Muscle of back (tissue), 11 donors: ENCODE measurements around the gene ZNF488. TPM values are rescaled to one million over a fixed set of nuclear protein-coding genes. Genes with fewer than 3 reads are reported as not detected.

Source experiments
- DNase-seq, 3 donors: peaks; one replicate each; pipeline versions ENCODE4 v3.0.0 to v3.0.0-alpha.2; 2013
- polyA plus RNA-seq, 10 donors: library from polyadenylated mRNA; unstranded; fragments of 120-200 nt; gene quantifications; one replicate each; pipeline ENCODE4 v1.2.1, GENCODE V29; 2013; ENCODE audit not compliant: insufficient read length in 10 of 10

ZNF488 gene
- polyA plus RNA-seq, 10 donors, result 3.1 to 4.5 (median 3.7) TPM

GRCh38 chr10:47332371-47332770 lies 51.7 kb downstream of the ZNF488 start:
- DNase-seq, result no peak

- no peak for DNase-seq
Measured at GRCh38 chr10:47331954-47332353, 52.1 kb downstream of the ZNF488 start.

DNA sequence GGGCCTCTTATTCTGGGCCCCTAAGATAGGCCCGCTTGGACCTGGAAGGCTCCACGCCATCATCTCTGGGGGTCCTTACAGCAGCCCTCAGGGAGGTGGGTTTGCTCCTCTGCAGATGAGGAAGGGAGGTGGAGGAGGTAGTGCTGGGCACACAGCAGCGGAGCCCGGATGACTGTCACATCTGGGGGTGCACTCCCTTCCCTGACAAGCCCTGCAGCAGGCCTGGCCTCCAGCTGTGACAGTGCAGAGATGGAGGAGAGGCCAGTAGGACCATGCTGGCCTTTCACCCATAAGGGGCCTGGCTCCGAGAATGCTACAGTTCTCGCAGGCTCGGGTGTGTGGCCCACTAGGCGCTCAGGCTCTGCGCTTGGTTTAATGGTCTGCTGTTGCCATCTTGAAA lies 52.6 kb downstream of the ZNF488 start:
- DNase-seq, result no peak

- no peak for DNase-seq
Measured at GRCh38 chr10:47330804-47331203, 53.3 kb downstream of the ZNF488 start.

- no peak for DNase-seq
Measured at GRCh38 chr10:47330366-47330765, 53.7 kb downstream of the ZNF488 start.

- no peak for DNase-seq
Measured at GRCh38 chr10:47329855-47330254, 54.2 kb downstream of the ZNF488 start.

DNA sequence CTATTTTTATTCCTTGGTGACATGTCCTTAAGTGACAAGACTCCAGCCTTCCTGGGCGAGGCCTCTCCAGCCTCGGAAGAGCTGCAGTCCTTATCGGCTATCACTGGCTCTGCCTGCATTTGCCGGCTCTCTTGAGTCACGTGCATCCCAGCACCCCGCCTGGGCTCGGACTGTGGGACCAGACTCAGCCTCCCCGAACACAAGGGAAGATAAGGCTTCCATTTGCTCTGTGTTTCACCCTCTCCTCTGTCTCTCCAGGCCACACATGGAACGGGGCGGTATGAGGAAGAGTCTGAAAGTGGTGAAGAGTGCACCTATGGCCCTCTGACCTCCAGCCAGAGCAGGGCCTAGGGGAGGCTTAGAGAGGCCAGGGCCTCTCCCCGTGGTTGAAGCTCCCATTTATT lies 57.2 kb downstream of the ZNF488 start:
- DNase-seq, result no peak

DNA sequence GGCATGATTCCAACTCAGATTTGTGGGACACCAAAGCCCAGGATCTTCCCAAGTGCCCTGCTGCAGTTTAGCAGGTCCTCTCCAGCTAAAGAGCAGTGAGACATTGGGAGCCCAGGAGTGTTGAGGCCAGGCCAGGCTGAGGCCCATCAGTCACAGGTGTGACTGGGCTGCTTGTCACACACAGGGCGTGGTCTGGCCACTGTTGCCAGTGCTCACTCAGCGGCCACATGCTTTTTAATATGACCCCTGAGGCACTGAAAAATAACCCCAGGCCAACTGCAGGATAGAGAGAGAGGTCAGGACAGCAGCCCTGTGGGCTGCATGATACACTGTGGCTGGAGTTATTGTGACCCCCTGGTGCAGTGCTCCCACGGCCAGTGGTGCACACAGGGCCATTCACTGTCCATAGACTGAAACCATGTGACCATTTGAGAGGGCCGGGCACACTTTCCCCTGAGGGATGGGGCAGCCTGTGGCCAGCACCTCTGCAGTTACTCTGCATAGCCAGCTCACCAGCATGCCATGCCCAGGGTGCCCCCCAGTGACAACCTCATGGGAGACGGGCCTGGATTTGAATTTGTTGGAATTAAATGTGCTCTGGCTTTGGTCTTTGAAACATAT lies 57.7 kb downstream of the ZNF488 start:
- no peak for DNase-seq

- no peak for DNase-seq
Measured at GRCh38 chr10:47325303-47326291, 58.5 kb downstream of the ZNF488 start.

GRCh38 chr10:47323636-47324296 lies 60.3 kb downstream of the ZNF488 start:
- DNase-seq, result no peak

DNA sequence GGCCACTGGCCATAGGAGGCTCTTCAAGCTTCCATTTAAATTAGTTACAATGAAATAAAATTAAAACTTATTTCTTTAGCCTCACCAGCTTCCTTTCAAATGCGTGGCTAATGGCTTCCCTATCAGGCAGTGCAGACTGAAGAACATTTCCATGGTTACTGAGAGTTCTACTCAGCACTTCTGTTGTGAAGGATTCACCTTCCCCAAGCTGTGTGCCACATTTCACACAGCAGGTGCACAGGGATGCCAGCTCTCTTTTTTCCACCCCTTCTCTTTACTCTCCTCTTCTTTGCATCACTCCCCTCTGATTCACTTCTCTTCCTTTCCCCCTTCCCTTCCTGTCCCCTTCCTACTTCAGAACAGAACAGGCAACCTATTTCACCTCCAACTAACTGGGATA lies 61.0 kb downstream of the ZNF488 start:
- DNase-seq, result no peak

DNA sequence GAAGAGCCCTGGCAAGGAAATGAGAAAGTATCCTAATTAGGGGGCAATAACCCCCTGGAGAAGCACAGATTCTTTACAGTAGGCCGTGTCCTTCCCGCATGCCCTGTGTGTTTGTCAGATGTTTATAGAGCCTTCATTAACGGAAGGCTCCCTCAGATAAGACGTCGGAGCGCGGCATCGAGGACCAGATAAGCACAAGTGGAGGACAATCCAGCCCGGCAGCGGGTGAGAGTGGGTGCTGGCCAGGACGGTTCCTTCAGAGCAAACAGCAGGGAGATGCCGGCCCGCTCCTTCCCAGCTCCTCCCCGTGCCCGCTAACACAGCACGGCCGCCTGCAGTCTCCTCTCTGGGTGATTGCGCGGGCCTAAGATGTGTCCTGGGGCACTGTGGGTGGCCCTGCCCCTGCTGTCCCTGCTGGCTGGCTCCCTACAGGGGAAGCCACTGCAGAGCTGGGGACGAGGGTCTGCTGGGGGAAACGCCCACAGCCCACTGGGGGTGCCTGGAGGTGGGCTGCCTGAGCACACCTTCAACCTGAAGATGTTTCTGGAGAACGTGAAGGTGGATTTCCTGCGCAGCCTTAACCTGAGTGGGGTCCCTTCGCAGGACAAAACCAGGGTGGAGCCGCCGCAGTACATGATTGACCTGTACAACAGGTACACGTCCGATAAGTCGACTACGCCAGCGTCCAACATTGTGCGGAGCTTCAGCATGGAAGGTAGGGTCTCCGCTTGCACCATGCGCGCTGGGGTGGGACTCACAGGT lies 61.6 kb downstream of the ZNF488 start, which contains the start of gene GDF2:
GDF2 (plus strand) TSS at position 155 of the 762 bp plus-strand sequence; CDS start at position 370, 215 bp downstream.
- no peak for DNase-seq

GRCh38 chr10:47321521-47322195 lies 62.4 kb downstream of the ZNF488 start:
- no peak for DNase-seq

DNA sequence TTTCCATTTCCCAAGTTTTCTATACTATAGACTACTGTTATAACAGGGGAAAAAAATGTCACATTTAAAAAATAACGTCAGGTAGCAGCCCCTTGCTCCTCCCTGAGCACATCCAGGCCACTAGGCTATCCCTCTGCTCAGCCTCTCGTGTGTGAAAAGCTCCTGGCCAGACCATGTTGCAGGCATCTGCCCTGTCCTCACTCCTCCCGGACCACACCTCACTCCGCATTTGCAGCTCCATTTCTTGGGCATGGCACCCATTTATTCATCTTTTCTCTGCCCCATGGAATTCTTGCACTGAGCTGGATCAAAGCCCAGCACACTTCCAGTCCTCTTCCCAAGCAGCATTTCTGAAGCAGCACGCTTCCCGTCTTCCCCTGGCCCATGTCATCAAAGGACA lies 63.3 kb downstream of the ZNF488 start:
- no peak for DNase-seq

GRCh38 chr10:47319784-47320183 lies 64.3 kb downstream of the ZNF488 start:
- DNase-seq, result no peak

DNA sequence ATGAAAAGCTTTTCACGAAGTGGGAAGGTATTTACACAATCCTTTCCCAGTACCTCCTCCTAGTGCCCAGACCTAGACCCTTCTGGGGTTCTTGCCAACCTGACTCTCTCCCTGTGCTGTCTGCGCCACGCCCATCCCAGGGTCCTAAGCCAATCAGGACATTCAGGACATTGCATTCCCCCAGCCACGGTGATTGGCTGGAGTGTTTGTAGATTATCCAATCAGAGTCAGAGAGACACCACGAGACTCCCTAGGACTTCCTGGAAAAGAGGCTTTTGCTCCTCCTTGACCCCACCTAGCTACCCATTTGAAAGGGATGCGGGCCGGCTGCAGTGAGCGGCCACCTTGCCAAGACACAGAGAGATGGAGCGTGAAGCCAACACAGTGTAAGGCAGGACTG lies 65.4 kb downstream of the ZNF488 start:
- DNase-seq, result no peak

- DNase-seq, result no peak
Measured at GRCh38 chr10:47317251-47317650, 66.8 kb downstream of the ZNF488 start.

DNA sequence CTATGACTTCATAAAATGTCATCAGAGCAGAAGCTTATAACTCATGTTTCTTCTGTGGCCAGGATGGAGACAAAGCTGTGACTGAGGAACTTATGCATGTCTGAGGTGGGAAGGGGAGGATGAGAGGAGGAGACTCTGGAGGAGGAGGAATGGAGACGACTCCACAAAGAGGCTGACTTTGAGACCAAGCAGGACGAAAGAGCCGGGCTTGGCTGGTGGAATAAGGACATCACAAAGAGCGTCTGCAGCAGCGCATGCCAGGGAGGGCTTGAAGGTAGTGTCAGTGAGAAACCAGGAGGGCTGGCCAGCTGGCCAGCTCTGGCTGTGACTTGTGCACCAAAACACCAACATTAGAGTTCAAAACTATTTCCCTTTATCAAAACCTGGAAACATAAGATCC lies 68.0 kb downstream of the ZNF488 start:
- DNase-seq, result no peak
